ENCODE measurements around the gene CFAP251. TPM values are rescaled to one million over a fixed set of nuclear protein-coding genes. Genes with fewer than 3 reads are reported as not detected.

The CFAP251 gene
- total and polyA plus RNA-seq, 10 of the 15 experiments (the other 5 are each of a cell fraction or from before 2014, with no cell fraction given): 0.10 to 0.97 (median 0.64) TPM

DNA sequence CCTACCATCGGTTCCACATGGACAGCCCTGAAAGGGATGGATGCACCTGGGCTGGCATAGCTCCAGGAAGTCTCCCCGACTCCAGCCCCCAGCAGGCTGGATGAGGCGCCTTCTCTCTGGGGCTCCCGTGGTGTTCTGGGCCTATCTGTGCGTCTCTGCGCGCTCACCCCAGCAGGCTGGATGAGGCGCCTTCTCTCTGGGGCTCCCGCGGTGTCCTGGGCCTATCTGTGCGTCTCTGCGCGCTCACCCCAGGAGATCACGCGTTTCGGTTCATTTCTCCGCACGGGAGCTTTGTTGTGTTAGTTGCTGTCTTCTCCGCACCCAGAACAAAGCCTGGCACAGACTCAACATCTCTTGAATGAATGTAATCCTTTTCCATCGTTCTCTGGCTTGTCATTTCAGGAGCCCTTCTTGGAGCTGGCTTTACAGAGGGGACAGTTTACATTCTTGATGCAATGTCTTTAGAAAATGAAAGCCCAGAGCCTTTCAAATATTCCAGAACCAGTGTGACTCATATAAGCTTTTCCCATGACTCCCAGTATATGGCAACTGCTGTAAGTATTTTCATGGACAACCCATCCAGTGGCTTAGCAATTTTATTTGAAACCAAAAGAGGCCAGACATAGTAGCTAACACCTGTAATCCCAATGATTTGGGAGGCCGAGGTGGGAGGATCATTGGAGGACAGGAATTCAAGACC lies 40.3 kb downstream of the CFAP251 start:
- H2AFZ ChIP-seq (ENCODE audit: control insufficient read depth, low read depth, low read length): no peak overlapping the region
- H4K20me1 ChIP-seq (ENCODE audit: control insufficient read depth, insufficient read depth): no peaks in the 10 kb centered on the region
- no TSS peak for BruUV-seq (replicated peaks)
- no peaks in the 10 kb centered on the region for H3K79me2 ChIP-seq (ENCODE audit: control insufficient read depth, insufficient read depth, low read length)
- no peak overlapping the region for H3K4me2 ChIP-seq (ENCODE audit: control insufficient read depth, insufficient read depth)
- H3K27me3 ChIP-seq (replicated peaks in 1 of 2; ENCODE audit: control insufficient read depth in 2 of 2, insufficient read depth in 2 of 2, low read length in 1 of 2): no peaks in the 10 kb centered on the region; a peak in 1 of 4 replicates
- H3K4me1 ChIP-seq (ENCODE audit: control insufficient read depth, insufficient read depth, low read length): no peaks in the 10 kb centered on the region
- DNase-seq (ENCODE audit: low read depth, low spot score): no peak
- in situ Hi-C loops (cut with MboI) (no loop called here), intact Hi-C loops (cut with micrococcal nuclease; ENCODE audit: unreplicated experiment) (no loop called here)
- no peak overlapping the region for H3K9ac ChIP-seq (ENCODE audit: control insufficient read depth, insufficient read depth, low read length)
- ChIA-PET RAD21 (ENCODE audit: unreplicated experiment) (no interaction called here), POLR2A (no interaction called here), CTCF (interaction anchor here (1.3 to 1.6 kb wide), 2 partner anchors 41 to 164 kb away, joined by 3 to 4 read pairs; partner anchors contain the start of gene CFAP251), SMC1A (ENCODE audit: uncharacterized antibody, unreplicated experiment) (interaction anchor here (0.6 kb wide), 1 partner anchor 10 kb away, joined by 3 read pairs; no protein-coding TSS in a partner anchor)
- no peak for ATAC-seq
- H3K4me3 ChIP-seq: no peak overlapping the region
- no peaks in the 10 kb centered on the region for H3K36me3 ChIP-seq (ENCODE audit: control insufficient read depth in 2 of 2, insufficient read depth in 2 of 2, low read length in 1 of 2)
- no peaks in the 10 kb centered on the region for H3K9me3 ChIP-seq (replicated peaks; ENCODE audit: control insufficient read depth, insufficient read depth, low read length)
- 76% methylated on average over 21 of the region's 21 CpGs for WGBS (ENCODE audit: insufficient coverage, insufficient replicate concordance, low lambda C conversion rate, missing lambda C conversion rate)
- FAIRE-seq: no peak
- H3K27ac ChIP-seq (ENCODE audit: control insufficient read depth, insufficient read depth): no peak overlapping the region
- no peak for TF ChIP-seq LARP7 (IDR thresholded peaks at IDR 0.05)
- TF ChIP-seq, protein P1, sequence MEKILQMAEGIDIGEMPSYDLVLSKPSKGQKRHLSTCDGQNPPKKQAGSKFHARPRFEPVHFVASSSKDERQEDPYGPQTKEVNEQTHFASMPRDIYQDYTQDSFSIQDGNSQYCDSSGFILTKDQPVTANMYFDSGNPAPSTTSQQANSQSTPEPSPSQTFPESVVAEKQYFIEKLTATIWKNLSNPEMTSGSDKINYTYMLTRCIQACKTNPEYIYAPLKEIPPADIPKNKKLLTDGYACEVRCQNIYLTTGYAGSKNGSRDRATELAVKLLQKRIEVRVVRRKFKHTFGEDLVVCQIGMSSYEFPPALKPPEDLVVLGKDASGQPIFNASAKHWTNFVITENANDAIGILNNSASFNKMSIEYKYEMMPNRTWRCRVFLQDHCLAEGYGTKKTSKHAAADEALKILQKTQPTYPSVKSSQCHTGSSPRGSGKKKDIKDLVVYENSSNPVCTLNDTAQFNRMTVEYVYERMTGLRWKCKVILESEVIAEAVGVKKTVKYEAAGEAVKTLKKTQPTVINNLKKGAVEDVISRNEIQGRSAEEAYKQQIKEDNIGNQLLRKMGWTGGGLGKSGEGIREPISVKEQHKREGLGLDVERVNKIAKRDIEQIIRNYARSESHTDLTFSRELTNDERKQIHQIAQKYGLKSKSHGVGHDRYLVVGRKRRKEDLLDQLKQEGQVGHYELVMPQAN (conservative IDR thresholded peaks at IDR 0.05): no peak
- no peak for TF ChIP-seq RCOR1 (conservative IDR thresholded peaks at IDR 0.05; ENCODE audit: low read depth, low read length)
- TF ChIP-seq HCFC1 (IDR thresholded peaks at IDR 0.05; ENCODE audit: low read length): no peak
- TF ChIP-seq, protein P2, sequence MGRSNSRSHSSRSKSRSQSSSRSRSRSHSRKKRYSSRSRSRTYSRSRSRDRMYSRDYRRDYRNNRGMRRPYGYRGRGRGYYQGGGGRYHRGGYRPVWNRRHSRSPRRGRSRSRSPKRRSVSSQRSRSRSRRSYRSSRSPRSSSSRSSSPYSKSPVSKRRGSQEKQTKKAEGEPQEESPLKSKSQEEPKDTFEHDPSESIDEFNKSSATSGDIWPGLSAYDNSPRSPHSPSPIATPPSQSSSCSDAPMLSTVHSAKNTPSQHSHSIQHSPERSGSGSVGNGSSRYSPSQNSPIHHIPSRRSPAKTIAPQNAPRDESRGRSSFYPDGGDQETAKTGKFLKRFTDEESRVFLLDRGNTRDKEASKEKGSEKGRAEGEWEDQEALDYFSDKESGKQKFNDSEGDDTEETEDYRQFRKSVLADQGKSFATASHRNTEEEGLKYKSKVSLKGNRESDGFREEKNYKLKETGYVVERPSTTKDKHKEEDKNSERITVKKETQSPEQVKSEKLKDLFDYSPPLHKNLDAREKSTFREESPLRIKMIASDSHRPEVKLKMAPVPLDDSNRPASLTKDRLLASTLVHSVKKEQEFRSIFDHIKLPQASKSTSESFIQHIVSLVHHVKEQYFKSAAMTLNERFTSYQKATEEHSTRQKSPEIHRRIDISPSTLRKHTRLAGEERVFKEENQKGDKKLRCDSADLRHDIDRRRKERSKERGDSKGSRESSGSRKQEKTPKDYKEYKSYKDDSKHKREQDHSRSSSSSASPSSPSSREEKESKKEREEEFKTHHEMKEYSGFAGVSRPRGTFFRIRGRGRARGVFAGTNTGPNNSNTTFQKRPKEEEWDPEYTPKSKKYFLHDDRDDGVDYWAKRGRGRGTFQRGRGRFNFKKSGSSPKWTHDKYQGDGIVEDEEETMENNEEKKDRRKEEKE (IDR thresholded peaks at IDR 0.05): no peak
- TF ChIP-seq CBX3 (IDR thresholded peaks at IDR 0.05; ENCODE audit: borderline replicate concordance, low read depth): no peak
- TF ChIP-seq, protein P3, sequence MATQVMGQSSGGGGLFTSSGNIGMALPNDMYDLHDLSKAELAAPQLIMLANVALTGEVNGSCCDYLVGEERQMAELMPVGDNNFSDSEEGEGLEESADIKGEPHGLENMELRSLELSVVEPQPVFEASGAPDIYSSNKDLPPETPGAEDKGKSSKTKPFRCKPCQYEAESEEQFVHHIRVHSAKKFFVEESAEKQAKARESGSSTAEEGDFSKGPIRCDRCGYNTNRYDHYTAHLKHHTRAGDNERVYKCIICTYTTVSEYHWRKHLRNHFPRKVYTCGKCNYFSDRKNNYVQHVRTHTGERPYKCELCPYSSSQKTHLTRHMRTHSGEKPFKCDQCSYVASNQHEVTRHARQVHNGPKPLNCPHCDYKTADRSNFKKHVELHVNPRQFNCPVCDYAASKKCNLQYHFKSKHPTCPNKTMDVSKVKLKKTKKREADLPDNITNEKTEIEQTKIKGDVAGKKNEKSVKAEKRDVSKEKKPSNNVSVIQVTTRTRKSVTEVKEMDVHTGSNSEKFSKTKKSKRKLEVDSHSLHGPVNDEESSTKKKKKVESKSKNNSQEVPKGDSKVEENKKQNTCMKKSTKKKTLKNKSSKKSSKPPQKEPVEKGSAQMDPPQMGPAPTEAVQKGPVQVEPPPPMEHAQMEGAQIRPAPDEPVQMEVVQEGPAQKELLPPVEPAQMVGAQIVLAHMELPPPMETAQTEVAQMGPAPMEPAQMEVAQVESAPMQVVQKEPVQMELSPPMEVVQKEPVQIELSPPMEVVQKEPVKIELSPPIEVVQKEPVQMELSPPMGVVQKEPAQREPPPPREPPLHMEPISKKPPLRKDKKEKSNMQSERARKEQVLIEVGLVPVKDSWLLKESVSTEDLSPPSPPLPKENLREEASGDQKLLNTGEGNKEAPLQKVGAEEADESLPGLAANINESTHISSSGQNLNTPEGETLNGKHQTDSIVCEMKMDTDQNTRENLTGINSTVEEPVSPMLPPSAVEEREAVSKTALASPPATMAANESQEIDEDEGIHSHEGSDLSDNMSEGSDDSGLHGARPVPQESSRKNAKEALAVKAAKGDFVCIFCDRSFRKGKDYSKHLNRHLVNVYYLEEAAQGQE (IDR thresholded peaks at IDR 0.05; ENCODE audit: low read depth, low read length): no peak
- TF ChIP-seq SUZ12 (IDR thresholded peaks at IDR 0.05; ENCODE audit: unreplicated experiment): no peak
- TF ChIP-seq, protein P4, sequence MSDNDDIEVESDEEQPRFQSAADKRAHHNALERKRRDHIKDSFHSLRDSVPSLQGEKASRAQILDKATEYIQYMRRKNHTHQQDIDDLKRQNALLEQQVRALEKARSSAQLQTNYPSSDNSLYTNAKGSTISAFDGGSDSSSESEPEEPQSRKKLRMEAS (IDR thresholded peaks at IDR 0.05; ENCODE audit: low read depth, low read length): no peak
- no peak for TF ChIP-seq ESRRA (IDR thresholded peaks at IDR 0.05; ENCODE audit: low read length)
- no peak for TF ChIP-seq ZNF274 (IDR thresholded peaks at IDR 0.05; ENCODE audit: insufficient read depth, insufficient read length)
- TF ChIP-seq BRCA1 (IDR thresholded peaks at IDR 0.05; ENCODE audit: low read depth, low read length): no peak

Data from GM12878 (cell line).